GM15510 (cell line): Measurements from ENCODE around the gene B3GNT5.

Source experiments
- POLR2A ChIP-seq: IDR thresholded peaks from 3 replicates; pipeline ENCODE4 v1.6.1; 2011; ENCODE audit warnings: borderline replicate concordance; ENCODE audit not compliant: insufficient read length; ENCODE audit errors: extremely low read depth

Gene B3GNT5, protein sequence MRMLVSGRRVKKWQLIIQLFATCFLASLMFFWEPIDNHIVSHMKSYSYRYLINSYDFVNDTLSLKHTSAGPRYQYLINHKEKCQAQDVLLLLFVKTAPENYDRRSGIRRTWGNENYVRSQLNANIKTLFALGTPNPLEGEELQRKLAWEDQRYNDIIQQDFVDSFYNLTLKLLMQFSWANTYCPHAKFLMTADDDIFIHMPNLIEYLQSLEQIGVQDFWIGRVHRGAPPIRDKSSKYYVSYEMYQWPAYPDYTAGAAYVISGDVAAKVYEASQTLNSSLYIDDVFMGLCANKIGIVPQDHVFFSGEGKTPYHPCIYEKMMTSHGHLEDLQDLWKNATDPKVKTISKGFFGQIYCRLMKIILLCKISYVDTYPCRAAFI

DNA sequence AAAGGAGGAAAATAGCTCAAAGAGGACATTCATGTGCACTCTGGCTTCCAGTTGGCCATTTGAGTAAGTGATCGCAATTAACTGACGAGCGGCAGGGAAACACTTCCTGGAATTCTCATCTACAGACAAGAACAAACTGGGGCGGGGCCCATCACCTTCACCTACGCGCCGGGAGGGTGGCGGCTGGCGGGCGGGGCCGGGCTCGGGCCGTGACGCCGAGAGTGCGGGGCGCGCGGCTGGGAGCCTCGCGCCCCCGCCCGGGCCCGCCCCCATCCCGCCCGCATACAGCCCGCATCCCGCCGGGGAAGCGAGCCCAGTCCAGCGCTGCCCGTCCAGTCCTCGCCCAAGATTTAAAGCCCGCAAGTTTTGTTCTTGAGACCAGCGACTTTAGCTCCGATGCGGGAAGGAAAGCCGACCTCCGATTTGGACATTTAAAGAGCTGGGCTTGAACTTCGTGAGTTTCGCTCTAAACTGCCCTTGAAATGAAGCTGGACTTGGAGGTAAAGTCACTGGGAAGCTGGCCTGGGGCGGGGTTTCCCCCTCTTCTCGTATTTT is at the start of gene B3GNT5:
Gene B3GNT5 (plus strand): TSS at position 281 of the 555 bp plus-strand sequence. CDS start 16,546 bp downstream, outside the sequence.
- TF ChIP-seq POLR2A: no peak

DNA sequence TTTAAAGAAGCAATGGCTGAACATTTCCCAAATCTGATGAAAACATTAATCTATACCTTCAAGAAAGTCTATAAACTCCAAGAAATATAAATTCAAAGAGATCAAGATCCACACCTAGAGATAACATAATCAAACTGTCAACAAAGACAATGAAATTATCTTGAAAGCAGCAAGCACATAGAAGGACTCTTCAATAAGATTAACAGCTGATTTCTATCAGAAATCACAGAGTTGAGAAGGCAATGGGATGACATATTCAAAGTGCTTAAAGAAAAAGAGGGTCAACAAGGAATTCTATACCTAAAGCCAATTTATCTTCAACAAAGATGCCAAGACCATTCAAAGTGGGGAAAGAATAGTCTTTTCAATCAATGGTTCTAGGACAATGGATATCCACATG is 49.4 kb upstream of the B3GNT5 start:
- TF ChIP-seq POLR2A: no peak

DNA sequence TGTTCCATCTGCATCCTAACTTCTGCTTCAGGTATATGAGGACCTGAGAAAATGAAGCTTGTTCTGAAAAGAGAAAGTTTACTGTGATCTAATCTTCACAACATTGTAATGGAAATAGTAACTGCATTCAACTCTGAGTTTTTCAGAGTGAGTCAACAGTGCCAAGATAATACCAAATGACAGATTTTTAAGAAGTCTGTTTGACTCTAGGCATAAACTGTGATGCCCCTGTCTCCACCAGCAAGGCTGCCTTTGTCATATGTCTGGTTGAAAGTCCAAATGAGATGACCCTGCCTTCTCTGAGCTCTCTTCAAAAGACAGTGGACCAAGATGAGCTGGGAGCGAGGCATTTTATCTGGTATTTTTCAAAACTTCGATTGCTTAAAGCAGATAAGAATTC is 44.8 kb upstream of the B3GNT5 start:
- no peak for TF ChIP-seq POLR2A

DNA sequence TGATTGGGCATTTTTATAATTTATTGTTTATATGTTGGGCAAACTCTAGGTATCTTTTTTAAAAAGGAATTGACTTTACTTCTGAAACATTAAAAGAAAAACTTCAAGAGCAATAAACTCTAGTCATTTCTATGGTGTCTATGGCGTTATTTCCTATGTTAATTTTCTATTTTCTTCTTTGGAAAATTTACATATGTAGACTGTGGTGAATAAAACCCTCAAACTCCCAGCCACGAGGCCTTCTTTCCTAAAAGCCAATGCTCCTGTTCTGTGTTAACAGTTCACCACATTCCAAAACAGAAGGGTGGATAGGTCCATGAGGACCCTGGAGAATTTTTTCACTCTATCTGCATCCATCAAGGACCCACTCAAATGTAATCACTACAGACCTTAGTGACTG is 44.3 kb upstream of the B3GNT5 start:
- TF ChIP-seq POLR2A: no peak

DNA sequence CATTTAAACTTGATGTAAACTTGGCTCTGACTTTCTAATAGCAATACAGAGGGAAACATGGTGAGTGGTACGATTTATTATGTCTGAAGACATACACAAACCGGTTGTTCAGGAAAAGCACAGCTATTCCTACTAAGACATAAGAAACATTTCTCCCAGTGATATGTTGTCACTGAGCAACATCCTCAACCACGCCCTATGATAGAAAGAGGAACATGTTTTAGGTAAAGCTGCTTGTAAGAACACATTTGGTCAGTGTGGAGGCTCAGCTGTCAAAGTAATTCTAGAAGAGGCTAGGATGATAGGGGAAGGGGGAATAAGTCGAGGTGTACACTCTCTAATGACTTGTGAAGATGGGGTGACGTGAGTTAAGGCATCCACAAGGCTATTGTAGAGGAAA is 42.7 kb upstream of the B3GNT5 start:
- no peak for TF ChIP-seq POLR2A

DNA sequence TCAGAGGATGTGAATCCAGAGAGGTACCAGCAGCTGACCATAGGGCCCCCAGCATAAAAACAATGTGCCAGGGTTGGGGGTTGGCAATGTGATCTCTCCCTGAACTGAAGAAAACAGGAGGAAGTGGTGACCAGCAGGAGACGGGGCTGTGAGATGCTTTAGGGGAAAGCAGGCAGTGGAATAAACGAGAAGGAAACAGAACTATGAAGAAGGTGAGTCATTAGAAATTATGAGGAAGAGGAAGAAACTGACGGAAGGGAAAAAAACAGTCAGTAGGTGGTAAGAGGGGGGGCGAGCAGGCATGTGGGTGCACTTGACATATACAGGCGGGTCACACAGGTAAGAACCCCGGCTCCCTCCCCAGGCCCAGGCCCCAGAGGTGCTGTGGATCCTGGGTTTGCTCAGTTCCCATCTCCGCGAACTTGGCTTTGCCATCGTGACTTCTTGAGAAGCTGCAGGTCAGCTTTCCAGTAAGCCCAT is 42.2 kb upstream of the B3GNT5 start:
- no peak for TF ChIP-seq POLR2A

DNA sequence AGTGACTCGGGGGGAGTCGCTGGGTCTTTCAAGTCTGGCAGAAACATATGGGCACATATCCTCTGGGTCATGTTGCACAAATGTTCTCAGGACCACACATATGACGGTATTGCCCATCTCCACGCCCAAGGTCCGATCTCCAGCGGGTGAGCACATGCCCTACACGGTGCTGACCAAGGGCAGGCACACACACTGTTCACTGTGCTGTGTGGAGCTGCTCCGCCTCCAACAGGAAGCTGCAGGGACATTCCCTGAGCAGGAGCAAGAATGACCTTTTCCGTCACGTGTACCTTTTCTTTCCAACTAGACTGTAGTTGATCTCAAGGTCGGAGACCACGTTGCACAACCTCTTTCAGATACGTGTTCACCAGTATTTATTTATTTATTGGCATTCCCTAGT is 41.7 kb upstream of the B3GNT5 start:
- TF ChIP-seq POLR2A: no peak

DNA sequence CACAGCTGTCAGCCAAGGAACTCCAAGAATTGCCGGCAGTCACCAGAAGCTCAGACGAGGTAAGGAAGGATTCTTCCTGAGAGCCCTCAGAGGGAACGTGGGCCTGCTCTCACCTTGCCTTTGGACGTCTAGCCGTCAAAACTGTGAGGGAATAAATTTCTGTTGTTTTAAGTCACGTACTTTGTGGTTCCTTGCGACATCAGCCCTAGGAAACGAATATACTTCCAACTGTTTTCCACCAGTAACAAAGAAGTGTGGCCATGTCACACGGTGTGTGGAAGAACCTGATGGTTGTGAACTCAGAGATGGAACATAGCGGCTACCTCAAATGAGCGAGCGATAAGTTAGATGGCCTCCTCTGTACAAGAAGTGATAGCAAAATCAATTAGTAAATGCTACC is 41.0 kb upstream of the B3GNT5 start:
- TF ChIP-seq POLR2A: no peak

DNA sequence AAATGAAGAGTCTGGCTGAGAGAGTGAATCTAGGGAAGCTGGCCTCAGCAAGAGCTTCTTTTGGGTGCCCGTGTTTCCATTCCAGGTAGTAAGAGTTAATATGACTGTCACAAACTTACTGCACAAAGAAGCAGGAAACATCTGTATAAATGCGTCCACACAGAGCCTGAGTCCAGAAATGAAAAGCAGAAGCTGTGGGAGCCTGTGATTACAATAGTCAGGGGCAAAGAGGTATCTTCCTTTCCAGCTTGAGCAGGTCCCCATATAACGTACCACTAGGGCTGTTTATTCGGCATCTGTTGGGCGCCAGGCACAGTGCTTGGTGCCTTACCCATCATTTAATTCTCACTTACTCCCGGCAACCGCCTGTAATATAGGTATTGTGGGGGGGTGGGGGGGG is 40.5 kb upstream of the B3GNT5 start:
- TF ChIP-seq POLR2A: no peak

DNA sequence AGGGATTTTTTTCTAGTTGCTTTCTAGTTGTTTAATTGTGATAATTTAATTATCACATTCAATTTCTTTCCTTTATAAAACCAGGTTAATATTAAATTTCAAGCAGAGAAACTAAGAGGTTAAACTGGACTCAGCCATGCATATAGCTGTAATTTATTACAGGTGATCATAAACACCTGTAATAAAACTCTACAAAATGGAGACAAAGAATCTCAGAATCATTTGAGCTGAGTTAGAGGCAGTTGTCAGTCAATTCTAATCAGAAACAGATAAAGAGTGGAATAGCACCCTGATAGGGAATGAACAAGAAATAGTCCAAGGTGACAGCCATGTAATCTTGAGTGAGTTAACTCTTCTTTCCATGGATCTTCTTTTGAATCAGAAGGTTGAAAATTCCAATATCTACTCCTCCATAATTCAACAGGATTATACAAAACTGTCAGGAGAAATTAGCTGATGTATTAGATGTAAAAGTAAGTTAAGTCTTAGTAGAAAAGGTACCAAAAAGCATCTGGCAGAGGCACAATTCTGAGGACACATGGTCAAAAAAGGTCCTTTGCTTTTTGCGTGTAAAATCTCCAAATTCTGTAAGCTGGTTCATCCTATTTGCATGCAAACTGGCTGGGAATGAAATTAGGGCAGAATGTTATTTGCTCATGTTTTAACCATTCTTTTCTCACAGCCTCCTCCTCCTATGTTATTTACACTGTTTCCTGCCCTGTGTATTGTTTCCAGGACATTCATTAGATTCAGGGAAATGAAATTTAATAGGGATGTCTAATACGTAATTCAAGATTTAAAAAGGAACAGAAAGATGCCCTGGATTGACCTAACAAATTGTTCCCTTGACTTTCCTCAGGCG is 39.4 kb upstream of the B3GNT5 start:
- no peak for TF ChIP-seq POLR2A

DNA sequence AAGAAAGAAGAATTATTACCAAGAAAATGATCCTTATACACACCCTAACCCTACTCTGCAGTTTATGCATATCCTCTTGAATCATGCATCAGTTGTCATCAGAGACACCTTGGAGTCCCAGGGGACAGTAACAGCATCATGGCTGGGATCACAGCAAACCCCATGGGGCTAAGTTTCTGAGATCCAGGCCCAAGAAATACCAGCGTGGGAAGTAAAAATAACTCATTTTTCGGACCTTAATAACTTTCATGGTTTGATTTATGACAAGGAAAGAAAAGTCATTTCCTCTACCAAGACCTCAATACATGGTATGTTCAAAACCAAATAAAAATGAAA is 38.8 kb upstream of the B3GNT5 start:
- TF ChIP-seq POLR2A: no peak

DNA sequence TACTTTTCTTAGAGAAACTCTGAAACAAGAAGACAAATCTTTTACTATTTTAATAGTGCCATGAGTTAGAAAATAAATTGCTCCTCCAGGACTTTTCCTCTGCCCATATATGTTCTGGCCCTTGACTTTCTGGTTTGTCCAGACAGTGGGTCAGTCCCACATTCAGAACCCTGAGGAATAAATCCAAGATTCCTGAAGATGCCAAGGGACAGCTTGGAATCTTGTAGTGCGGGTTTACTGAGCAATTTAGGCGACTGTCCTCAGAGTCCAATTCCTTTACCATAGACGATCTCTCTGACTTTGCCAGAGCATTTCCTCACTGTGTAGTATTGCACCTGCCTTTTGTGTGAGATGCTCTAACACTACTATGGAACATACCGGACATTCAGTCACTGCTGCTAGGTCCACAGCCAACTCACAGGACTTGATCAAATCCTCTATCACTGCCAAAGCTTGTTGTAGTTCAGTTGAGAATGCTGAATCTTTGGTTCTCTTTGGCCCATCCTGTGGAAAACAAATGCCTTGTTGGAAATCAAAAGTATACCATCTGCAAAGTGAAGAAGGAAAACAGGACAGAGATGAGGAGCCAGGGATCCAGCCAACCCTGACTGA is 37.4 kb upstream of the B3GNT5 start:
- no peak for TF ChIP-seq POLR2A

DNA sequence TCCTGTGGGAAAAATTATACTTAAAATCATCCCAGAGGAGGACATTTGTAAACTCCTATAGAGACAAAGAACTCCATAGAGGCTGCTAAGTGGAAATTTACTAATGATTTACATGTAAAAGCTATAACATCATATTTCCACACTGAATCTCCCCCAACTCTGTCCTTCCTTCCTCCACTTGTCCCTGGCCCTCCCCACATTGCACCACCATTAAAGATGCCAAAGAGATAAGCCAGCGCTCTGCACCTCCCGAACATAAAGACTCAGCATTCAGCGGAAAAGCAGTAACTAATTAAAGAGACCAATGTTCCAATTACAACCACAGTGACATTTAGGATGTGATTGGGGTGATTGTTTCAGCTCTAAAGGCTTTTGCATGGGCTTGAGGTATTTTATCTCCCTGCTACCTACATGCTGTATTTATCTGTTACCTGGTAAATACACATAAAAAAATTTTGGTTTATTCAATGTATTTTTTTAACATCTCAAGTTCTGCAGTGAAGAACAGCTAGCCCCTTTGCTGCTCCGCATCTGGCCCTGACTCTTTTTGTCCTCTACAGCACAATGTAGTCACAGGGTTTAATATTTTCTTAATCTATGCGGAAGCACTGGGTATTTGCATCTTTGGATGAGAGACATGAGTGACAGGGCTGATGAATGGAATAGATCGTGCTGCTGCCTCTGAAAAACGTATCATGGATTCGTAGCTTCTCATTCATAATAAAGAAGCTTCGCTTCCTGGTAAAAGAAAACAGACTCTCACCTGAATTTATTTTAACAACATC is 35.3 kb upstream of the B3GNT5 start:
- TF ChIP-seq POLR2A: no peak

DNA sequence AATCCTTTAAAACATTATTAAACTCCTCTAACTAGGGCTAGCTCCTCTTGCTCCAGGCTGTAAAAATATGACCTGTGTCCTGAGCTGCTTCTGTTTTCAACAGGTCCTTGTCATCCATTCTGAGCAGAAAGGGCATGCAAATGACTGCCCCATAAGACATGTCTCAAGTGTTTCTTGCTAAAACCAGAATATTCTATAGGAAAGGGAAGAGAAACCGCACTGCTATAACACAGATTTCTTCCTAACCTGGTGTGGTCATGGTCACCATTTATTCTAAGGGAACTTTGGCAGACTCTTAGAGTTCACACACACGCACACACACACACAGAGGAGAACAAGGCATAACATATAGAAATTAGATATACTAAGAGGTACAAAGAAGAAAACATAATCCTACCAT is 34.2 kb upstream of the B3GNT5 start:
- TF ChIP-seq POLR2A: no peak

DNA sequence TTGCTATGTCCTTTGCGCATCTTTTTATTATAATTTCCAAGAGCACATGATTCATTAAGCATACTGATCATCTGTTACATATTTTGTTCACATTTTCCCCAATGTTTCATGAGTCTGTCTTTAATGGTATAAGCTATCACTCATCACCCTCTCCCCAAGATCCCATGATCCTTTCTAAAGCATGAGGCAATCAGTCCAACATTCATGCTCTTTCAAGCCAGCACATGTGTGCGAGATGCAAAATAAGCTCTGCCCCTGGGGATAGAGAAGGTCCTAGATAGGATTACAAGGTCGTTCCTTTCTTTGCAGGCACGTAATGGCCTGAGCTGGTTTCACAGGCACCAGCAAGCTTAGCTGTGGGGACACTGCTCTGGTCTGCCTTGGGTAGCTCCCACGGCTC is 32.2 kb upstream of the B3GNT5 start:
- no peak for TF ChIP-seq POLR2A

DNA sequence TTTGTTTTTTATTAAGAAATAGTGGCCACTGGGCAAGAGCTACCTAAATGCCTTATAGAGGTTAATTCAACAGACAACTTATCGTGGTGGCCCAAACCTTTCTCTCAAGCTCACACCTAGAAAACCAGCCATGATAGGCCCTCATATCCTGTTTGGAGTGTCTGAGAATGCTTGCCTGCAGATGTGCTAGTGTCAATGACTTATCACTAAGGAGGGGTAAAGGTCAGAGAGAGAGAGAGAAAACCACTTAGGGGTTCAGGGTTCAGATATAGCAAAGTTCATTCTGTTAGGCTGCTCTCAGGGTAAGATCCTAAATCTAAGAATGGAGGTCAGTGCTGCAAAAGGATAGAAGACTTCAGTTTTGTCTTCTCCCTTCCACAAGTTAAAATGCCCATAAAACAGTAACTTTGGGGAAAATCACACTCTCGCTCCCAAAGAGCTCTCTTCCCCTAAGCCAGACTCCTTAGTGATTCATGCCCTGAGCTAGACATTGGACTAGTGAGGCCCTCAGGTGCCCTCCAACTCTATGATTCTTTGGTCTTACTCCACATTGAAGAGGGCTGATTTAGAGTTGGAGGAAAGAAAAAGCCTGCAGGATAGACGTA is 30.3 kb upstream of the B3GNT5 start:
- TF ChIP-seq POLR2A: no peak
